AG04450 (cell line): ENCODE measurements around the gene TLE1. TPM values are rescaled to one million over a fixed set of nuclear protein-coding genes. Genes with fewer than 3 reads are reported as not detected.
A peak's percentile ranks its signal among the peaks of the same experiment; 100 is the strongest.

Source experiments
- CTCF ChIA-PET: fragments of 300-600, 350-600 bp; formaldehyde crosslinking; extraction: SDS; loops from one replicate; lab custom pipeline; 2022; ENCODE audit warnings: antibody characterized with exemption, inconsistent platforms; lab: Charles Lee
- POLR2A ChIA-PET: fragments of 350-600 bp; formaldehyde crosslinking; extraction: SDS; loops from one replicate; lab custom pipeline; 2021; ENCODE audit warnings: antibody characterized with exemption, inconsistent platforms; lab: Yijun Ruan, JAX
- DNase-seq: peaks from one replicate; pipeline ENCODE4 v3.0.0-alpha.2; 2011; ENCODE audit warnings: low read depth, low spot score
- H3K27ac ChIP-seq: one replicate; pipeline ENCODE4 v1.5.1; 2012; ENCODE audit warnings: low read depth, low read length, control low read depth
- H3K27me3 ChIP-seq: one replicate; pipeline ENCODE4 v1.6.0; 2012; ENCODE audit warnings: low read length; ENCODE audit not compliant: control insufficient read depth, insufficient read depth
- H3K4me3 ChIP-seq: 2 replicates; pipeline ENCODE4 v1.5.1; 2011; ENCODE audit warnings: mild to moderate bottlenecking, low read depth, low read length, control low read depth
- H3K9me3 ChIP-seq: 2 replicates; pipeline ENCODE4 v1.5.1; 2012; ENCODE audit warnings: low read length; ENCODE audit not compliant: control insufficient read depth, insufficient read depth
- CTCF ChIP-seq: IDR thresholded peaks from 2 replicates; pipeline ENCODE4 v1.5.1; 2011; ENCODE audit warnings: low read depth, low read length, control low read depth, inconsistent platforms
- polyA plus RNA-seq: library from polyadenylated mRNA; depleted of rRNA; stranded (reverse); fragments of >200 nt; gene quantifications from 2 replicates; pipeline ENCODE4 v1.2.3, GENCODE V29; 2011

The TLE1 gene
- polyA plus RNA-seq, 1 experiment, result 42.8 TPM

- ChIA-PET CTCF (interaction anchor here (0.6 to 2.2 kb wide), 7 partner anchors 146 to 1510 kb away, joined by 3 to 15 read pairs (median 4); no protein-coding TSS in a partner anchor), POLR2A (interaction anchor here (0.5 to 1.1 kb wide), 2 partner anchors 154 to 157 kb away, joined by 3 to 4 read pairs; no protein-coding TSS in a partner anchor)
- no peak overlapping the region for H3K27ac ChIP-seq
- peak overlapping the region; percentile 86 for H3K4me3 ChIP-seq
- no peaks in the 10 kb centered on the region; the same call in 1 of the 2 replicates for H3K9me3 ChIP-seq
- no peaks in the 10 kb centered on the region for H3K27me3 ChIP-seq
- DNase-seq, result no peak
- peak; percentile 36 for TF ChIP-seq CTCF
Measured at GRCh38 chr9:81685763-81686613, 3.4 kb downstream of the TLE1 start.

- no peak for TF ChIP-seq CTCF
- no peaks in the 10 kb centered on the region for H3K27me3 ChIP-seq
- no peak for DNase-seq
- no peaks in the 10 kb centered on the region; the same call in 1 of the 2 replicates for H3K9me3 ChIP-seq
- no peak overlapping the region for H3K27ac ChIP-seq
- H3K4me3 ChIP-seq, result no peak overlapping the region
- CTCF ChIA-PET, result no interaction called here
- POLR2A ChIA-PET, result no interaction called here
Measured at GRCh38 chr9:81684635-81685034, 4.7 kb downstream of the TLE1 start.

GRCh38 chr9:81683704-81684103 is 5.6 kb downstream of the TLE1 start:
- H3K9me3 ChIP-seq, result no peaks in the 10 kb centered on the region; the same call in 1 of the 2 replicates
- TF ChIP-seq CTCF, result no peak
- H3K27me3 ChIP-seq, result no peaks in the 10 kb centered on the region
- H3K4me3 ChIP-seq, result no peak overlapping the region
- no peak for DNase-seq
- ChIA-PET CTCF (interaction anchor here (0.5 to 1.6 kb wide), 3 partner anchors 70 to 481 kb away, joined by 4 to 6 read pairs (median 5); no protein-coding TSS in a partner anchor), POLR2A (no interaction called here)
- H3K27ac ChIP-seq, result no peak overlapping the region

GRCh38 chr9:81683238-81683637 is 6.1 kb downstream of the TLE1 start:
- TF ChIP-seq CTCF, result no peak
- Histone ChIP-seq H3K9me3 (no peaks in the 10 kb centered on the region; the same call in 1 of the 2 replicates), H3K4me3 (no peak overlapping the region), H3K27me3 (no peaks in the 10 kb centered on the region), H3K27ac (no peak overlapping the region)
- CTCF ChIA-PET, result interaction anchor here (0.6 to 1.6 kb wide), 2 partner anchors 70 to 160 kb away, joined by 4 to 5 read pairs; no protein-coding TSS in a partner anchor
- no peak for DNase-seq
- POLR2A ChIA-PET, result no interaction called here

- Histone ChIP-seq H3K27me3 (no peaks in the 10 kb centered on the region), H3K4me3 (no peak overlapping the region), H3K27ac (no peak overlapping the region), H3K9me3 (no peaks in the 10 kb centered on the region; the same call in 1 of the 2 replicates)
- TF ChIP-seq CTCF, result no peak
- POLR2A ChIA-PET, result no interaction called here
- CTCF ChIA-PET, result interaction anchor here (1.6 kb wide), 1 partner anchor 160 kb away, joined by 4 read pairs; no protein-coding TSS in a partner anchor
- no peak for DNase-seq
Measured at GRCh38 chr9:81682797-81683196, 6.5 kb downstream of the TLE1 start.
